GM21619 (cell line): ENCODE data around the gene TLCD3B.

Experiments
- ATAC-seq: cut with Tn5 transposase; IDR thresholded peaks from one replicate; pipeline ENCODE4 v1.9.1; 2021; ENCODE audit not compliant: unreplicated experiment

TLCD3B gene

GRCh38 chr16:30005341-30006094 is 25.6 kb downstream of the TLCD3B start:
- no peak for ATAC-seq

- no peak for ATAC-seq
These were observed 26.2 kb downstream of the TLCD3B start for GRCh38 chr16:30004811-30005242.

GRCh38 chr16:30004424-30004776 is 26.7 kb downstream of the TLCD3B start:
- ATAC-seq, result no peak

GRCh38 chr16:30003670-30004423 is 27.2 kb downstream of the TLCD3B start:
- no peak for ATAC-seq

GRCh38 chr16:30002614-30003346 is 28.3 kb downstream of the TLCD3B start:
- ATAC-seq, result no peak

GRCh38 chr16:30000735-30001631 is 30.1 kb downstream of the TLCD3B start:
- no peak for ATAC-seq

GRCh38 chr16:29999605-30000004 is 31.5 kb downstream of the TLCD3B start:
- ATAC-seq, result no peak

- no peak for ATAC-seq
These were observed 34.3 kb downstream of the TLCD3B start for GRCh38 chr16:29996766-29997250.

- peak; percentile 87 for ATAC-seq
These were observed 34.9 kb downstream of the TLCD3B start, which contains the start of gene INO80E for GRCh38 chr16:29995911-29996765. Gene INO80E (plus strand): TSS chr16:29996241. CDS start chr16:29996311, 70 bp downstream.

- peak; percentile 46 for ATAC-seq
These were observed 35.7 kb downstream of the TLCD3B start, which contains the start of gene HIRIP3 for GRCh38 chr16:29995324-29995910. Gene HIRIP3 (minus strand): TSS chr16:29995617. CDS start chr16:29995605, 12 bp downstream.

- no peak for ATAC-seq
These were observed 36.3 kb downstream of the TLCD3B start for GRCh38 chr16:29994600-29995323.

GRCh38 chr16:29993903-29994599 is 37.0 kb downstream of the TLCD3B start:
- ATAC-seq, result no peak

- no peak for ATAC-seq
These were observed 37.7 kb downstream of the TLCD3B start for GRCh38 chr16:29993191-29993902.

- ATAC-seq, result no peak
These were observed 38.6 kb downstream of the TLCD3B start for GRCh38 chr16:29992344-29992967.

GRCh38 chr16:29991571-29991904 is 39.5 kb downstream of the TLCD3B start:
- no peak for ATAC-seq

- no peak for ATAC-seq
These were observed 40.0 kb downstream of the TLCD3B start for GRCh38 chr16:29990883-29991570.
